CD4-positive, alpha-beta T cell (primary cell): ENCODE results near the gene NTRK2. TPM values are rescaled to one million over a fixed set of nuclear protein-coding genes. Genes with fewer than 3 reads are reported as not detected.

Experiments
- ATAC-seq: fragments of 200-7000 bp; cut with Tn5 transposase; one replicate; pipeline ENCODE4 v1.10.0; 2022; ENCODE audit warnings: mild to moderate bottlenecking; ENCODE audit not compliant: poor library complexity
- CTCF ChIA-PET: fragments of 350-600 bp; sonication (Branson Sonifier 250); formaldehyde crosslinking; loops from one replicate; lab custom pipeline; 2021; ENCODE audit warnings: antibody characterized with exemption, inconsistent platforms; lab: Charles Lee
- POLR2A ChIA-PET: fragments of 350-600 bp; sonication (Branson Sonifier 250); formaldehyde crosslinking; loops from one replicate; lab custom pipeline; 2021; ENCODE audit warnings: antibody characterized with exemption, inconsistent platforms; lab: Charles Lee
- DNase-seq, 14 experiments: peaks; one replicate each; pipeline ENCODE4 v3.0.0-alpha.2; 2013 to 2020; ENCODE audit warnings: mixed read lengths in 2 of 14
- H3K27ac ChIP-seq, 2 donors: one replicate each; pipeline versions ENCODE4 v1.5.1 to v1.7.0; 2013; ENCODE audit warnings: low read length in 2 of 2, low read depth in 1 of 2, mild to moderate bottlenecking in 1 of 2
- H3K27me3 ChIP-seq, 2 experiments: 1 replicate in 1 of 2; 2 replicates in 1 of 2; pipeline versions ENCODE4 v1.6.1 to v1.7.0; 2013; ENCODE audit warnings: low read length in 2 of 2, control low read depth in 1 of 2, mild to moderate bottlenecking in 1 of 2, moderate library complexity in 1 of 2; ENCODE audit not compliant: insufficient read depth in 2 of 2, control insufficient read depth in 1 of 2
- H3K36me3 ChIP-seq: one replicate; pipeline ENCODE4 v1.6.1; 2013; ENCODE audit warnings: low read length, control low read depth; ENCODE audit not compliant: insufficient read depth
- H3K4me1 ChIP-seq: one replicate; pipeline ENCODE4 v1.6.1; 2013; ENCODE audit warnings: low read length, control low read depth; ENCODE audit not compliant: insufficient read depth
- H3K4me3 ChIP-seq: one replicate; pipeline ENCODE4 v1.5.1; 2013; ENCODE audit warnings: mild to moderate bottlenecking, low read length, moderate library complexity
- H3K9me3 ChIP-seq, 2 experiments: 1 replicate in 1 of 2; 2 replicates in 1 of 2; pipeline versions ENCODE4 v1.6.1 to v1.7.0; 2013; ENCODE audit warnings: low read length in 2 of 2, mild to moderate bottlenecking in 2 of 2, control low read depth in 1 of 2, moderate library complexity in 1 of 2; ENCODE audit not compliant: control insufficient read depth in 1 of 2, insufficient read depth in 1 of 2
- H3K27ac Mint-ChIP-seq: one replicate; pipeline ENCODE4 v1.8.0; 2020; ENCODE audit warnings: mixed read lengths
- H3K27me3 Mint-ChIP-seq: one replicate; pipeline ENCODE4 v1.8.0; 2021; ENCODE audit warnings: mixed read lengths
- H3K36me3 Mint-ChIP-seq: one replicate; pipeline ENCODE4 v1.8.0; 2021; ENCODE audit warnings: low read depth, mixed read lengths
- H3K4me1 Mint-ChIP-seq: one replicate; pipeline ENCODE4 v1.8.0; 2021; ENCODE audit warnings: low read depth, mixed read lengths
- H3K4me3 Mint-ChIP-seq: one replicate; pipeline ENCODE4 v1.8.0; 2020; ENCODE audit warnings: mild to moderate bottlenecking, mixed read lengths
- H3K9me3 Mint-ChIP-seq: one replicate; pipeline ENCODE4 v1.8.0; 2020; ENCODE audit warnings: mixed read lengths
- CTCF ChIP-seq: fragments of 200-600 bp; IDR thresholded peaks from one replicate; pipeline ENCODE4 v1.8.0; 2022; ENCODE audit warnings: antibody characterized with exemption, mild to moderate bottlenecking
- intact Hi-C, 2 experiments: fragments of 100-400 bp; cut with DNase I in 1 of 2; cut with micrococcal nuclease in 1 of 2; formaldehyde crosslinking; loops; one replicate each; pipeline versions ENCODE4 v1.15.1 to v1.9.0; 2023 to 2025; cut with DNase I, micrococcal nuclease
- total RNA-seq, 174 experiments: library from RNA in 2 of 174; stranded (reverse) in 2 of 174; gene quantifications; one replicate each; pipeline ENCODE4 v1.2.3 and lab custom pipeline; 2021 to 2026

Gene NTRK2
- total RNA-seq, 2 experiments from 2014 or later: 0.06 to 0.14 TPM

GRCh38 chr9:84858364-84858763, 188.8 kb downstream of the NTRK2 start:
- DNase-seq (no peak), ATAC-seq (no peak)
- CTCF ChIA-PET: no interaction called here
- Mint-ChIP-seq H3K4me3 (no peak overlapping the region), H3K27ac (no peak overlapping the region), H3K9me3 (no peaks in the 10 kb centered on the region), H3K36me3 (no peaks in the 10 kb centered on the region), H3K27me3 (no peaks in the 10 kb centered on the region), H3K4me1 (no peaks in the 10 kb centered on the region)
- intact Hi-C loops: no loop called here
- Histone ChIP-seq H3K4me3 (no peak overlapping the region), H3K36me3 (no peaks in the 10 kb centered on the region), H3K4me1 (no peaks in the 10 kb centered on the region), H3K9me3 (peaks cover 0 to 3% of the 10 kb centered on the region in 2 experiments), H3K27ac (no peak overlapping the region), H3K27me3 (no peaks in the 10 kb centered on the region)
- no peak for TF ChIP-seq CTCF
- POLR2A ChIA-PET: no interaction called here

- intact Hi-C loops: no loop called here
Measured at GRCh38 chr9:84860249-84861115, 191.0 kb downstream of the NTRK2 start.

GRCh38 chr9:84861455-84861854, 191.9 kb downstream of the NTRK2 start:
- H3K36me3 Mint-ChIP-seq: no peaks in the 10 kb centered on the region
- no peak for DNase-seq
- no peak for TF ChIP-seq CTCF
- H3K27me3 ChIP-seq: no peaks in the 10 kb centered on the region
- no peak overlapping the region for H3K4me3 Mint-ChIP-seq
- POLR2A ChIA-PET: no interaction called here
- no peaks in the 10 kb centered on the region for H3K36me3 ChIP-seq
- no peak overlapping the region for H3K27ac Mint-ChIP-seq
- intact Hi-C loops: no loop called here
- no peaks in the 10 kb centered on the region for H3K4me1 ChIP-seq
- no peak for ATAC-seq
- no peaks in the 10 kb centered on the region for H3K27me3 Mint-ChIP-seq
- no peaks in the 10 kb centered on the region for H3K9me3 Mint-ChIP-seq
- no peaks in the 10 kb centered on the region for H3K4me1 Mint-ChIP-seq
- H3K9me3 ChIP-seq: peaks cover 0 to 3% of the 10 kb centered on the region in 2 experiments
- H3K4me3 ChIP-seq: no peak overlapping the region
- CTCF ChIA-PET: no interaction called here
- no peak overlapping the region for H3K27ac ChIP-seq

More at GRCh38 chr9:84860249-84861115, 191.0 kb downstream of the NTRK2 start:
- H3K27ac ChIP-seq: no peak overlapping the region
- H3K36me3 ChIP-seq: no peaks in the 10 kb centered on the region
- no peak overlapping the region for H3K4me3 ChIP-seq
- TF ChIP-seq CTCF: no peak
- no peaks in the 10 kb centered on the region for H3K4me1 Mint-ChIP-seq
- no peaks in the 10 kb centered on the region for H3K4me1 ChIP-seq
- no peak overlapping the region for H3K4me3 Mint-ChIP-seq
- ChIA-PET CTCF (no interaction called here), POLR2A (no interaction called here)
- no peaks in the 10 kb centered on the region for H3K36me3 Mint-ChIP-seq
- H3K9me3 ChIP-seq: peaks cover 0 to 3% of the 10 kb centered on the region in 2 experiments
- DNase-seq: no peak
- no peak overlapping the region for H3K27ac Mint-ChIP-seq
- no peaks in the 10 kb centered on the region for H3K27me3 ChIP-seq
- no peaks in the 10 kb centered on the region for H3K27me3 Mint-ChIP-seq
- no peaks in the 10 kb centered on the region for H3K9me3 Mint-ChIP-seq
- no peak for ATAC-seq
